ENCODE results near the gene GALNT5.

GALNT5 gene

DNA sequence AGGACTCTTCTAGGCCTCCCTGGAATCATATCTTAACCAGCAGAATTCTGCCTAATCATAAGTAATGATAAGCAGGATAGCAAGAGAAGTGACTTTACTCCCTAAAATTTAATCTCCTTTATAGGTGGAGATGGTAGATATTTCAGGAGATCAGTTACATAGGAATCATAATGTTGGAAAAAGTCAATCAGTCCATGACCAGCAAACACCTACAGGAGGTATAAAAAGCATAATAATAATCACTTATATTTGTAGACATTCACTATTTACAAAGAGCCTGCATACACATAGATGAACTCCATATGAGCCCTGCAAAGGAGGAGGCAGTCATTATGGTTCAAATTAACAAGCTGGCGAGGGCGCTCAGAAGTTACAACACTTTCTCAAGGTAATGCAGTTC, 2.5 kb downstream of the GALNT5 start:
- TF ChIP-seq, protein P1, sequence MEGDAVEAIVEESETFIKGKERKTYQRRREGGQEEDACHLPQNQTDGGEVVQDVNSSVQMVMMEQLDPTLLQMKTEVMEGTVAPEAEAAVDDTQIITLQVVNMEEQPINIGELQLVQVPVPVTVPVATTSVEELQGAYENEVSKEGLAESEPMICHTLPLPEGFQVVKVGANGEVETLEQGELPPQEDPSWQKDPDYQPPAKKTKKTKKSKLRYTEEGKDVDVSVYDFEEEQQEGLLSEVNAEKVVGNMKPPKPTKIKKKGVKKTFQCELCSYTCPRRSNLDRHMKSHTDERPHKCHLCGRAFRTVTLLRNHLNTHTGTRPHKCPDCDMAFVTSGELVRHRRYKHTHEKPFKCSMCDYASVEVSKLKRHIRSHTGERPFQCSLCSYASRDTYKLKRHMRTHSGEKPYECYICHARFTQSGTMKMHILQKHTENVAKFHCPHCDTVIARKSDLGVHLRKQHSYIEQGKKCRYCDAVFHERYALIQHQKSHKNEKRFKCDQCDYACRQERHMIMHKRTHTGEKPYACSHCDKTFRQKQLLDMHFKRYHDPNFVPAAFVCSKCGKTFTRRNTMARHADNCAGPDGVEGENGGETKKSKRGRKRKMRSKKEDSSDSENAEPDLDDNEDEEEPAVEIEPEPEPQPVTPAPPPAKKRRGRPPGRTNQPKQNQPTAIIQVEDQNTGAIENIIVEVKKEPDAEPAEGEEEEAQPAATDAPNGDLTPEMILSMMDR (IDR thresholded peaks at IDR 0.05; ENCODE audit: extremely low read depth, missing control alignments) = no peak
- DNase-seq (ENCODE audit: low spot score) = no peak

DNA sequence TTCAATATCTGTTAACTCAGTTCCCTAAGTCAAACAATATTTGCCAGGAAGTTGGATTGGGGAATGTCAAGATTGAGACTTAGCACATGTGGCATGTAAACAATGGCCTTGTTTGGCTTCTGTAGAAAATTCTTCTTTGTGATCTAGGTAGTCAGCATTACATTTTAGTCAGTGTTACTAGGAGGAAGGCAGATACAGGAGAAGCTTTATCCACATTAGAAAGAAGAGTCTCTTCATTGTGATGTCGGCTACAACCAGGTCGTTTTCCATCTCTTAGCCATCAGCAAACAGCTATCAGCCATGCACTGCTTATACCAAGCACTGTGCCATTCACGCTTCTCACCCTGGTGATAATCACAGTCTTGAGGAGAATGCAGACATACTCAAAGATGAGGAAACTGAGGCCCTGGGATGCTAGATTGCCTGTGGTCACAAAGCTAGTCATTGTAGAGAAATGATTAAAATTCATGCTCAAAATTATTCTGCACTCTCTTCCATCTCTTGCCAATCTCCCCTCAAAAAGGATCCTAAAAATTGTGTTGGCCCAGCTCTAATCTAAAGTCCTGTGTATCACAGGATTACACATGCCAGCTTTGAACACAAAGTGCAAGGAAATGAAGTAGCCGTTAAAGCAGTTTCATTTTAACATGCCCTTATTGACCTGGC, 3.2 kb downstream of the GALNT5 start:
- TF ChIP-seq, protein P1 (IDR thresholded peaks at IDR 0.05; ENCODE audit: extremely low read depth, missing control alignments) = no peak
- DNase-seq (ENCODE audit: low spot score) = no peak

DNA sequence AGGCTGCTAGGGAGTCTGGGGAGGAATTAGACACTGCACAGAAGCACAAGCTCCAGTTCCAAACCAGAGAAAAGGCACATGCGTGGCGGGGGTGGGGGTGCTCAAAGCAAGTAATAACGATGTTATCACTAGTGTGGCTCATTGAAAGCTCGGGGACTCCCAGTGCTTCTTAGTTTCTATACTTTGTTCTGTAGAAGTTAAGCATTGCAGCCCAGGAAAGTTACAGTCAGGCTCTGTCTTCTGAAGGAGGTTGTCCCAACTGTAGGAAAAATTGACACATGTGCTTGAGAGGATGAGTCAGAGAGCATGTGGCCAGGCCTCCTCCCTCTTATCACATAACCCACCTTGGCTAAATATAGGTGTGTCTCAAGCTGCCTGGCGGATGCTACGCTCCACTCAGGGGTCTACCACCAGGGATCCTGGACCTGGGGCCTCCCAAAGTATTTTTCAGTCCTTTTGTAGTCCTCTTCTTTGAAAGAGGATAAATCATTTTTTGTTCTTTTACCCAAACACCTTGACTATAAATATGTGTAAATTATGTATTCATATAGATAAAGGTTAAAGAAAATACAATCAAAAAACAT, 3.8 kb downstream of the GALNT5 start:
- DNase-seq (ENCODE audit: low spot score) = no peak
- TF ChIP-seq, protein P1 (IDR thresholded peaks at IDR 0.05; ENCODE audit: extremely low read depth, missing control alignments) = no peak

DNA sequence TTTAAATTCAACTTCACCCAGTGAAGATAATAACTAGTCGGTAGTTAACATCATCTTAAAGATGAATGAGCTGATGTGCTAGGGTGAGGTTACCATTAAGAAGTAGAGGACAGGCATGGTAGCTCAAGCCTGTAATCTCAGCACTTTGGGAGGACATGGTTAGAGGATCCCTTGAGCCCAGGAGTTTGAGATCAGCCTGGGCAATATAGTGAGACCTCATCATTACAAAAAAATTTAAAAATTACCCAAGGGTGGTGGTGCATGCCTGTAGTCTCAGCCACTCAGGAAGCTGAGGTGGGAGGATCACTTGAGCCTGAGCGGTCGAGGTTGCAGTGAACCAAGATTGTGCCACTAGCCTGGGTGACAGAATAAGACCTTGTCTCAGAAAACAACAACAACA, 4.7 kb downstream of the GALNT5 start:
- TF ChIP-seq, protein P1 (IDR thresholded peaks at IDR 0.05; ENCODE audit: extremely low read depth, missing control alignments) = no peak
- DNase-seq (ENCODE audit: low spot score) = no peak

DNA sequence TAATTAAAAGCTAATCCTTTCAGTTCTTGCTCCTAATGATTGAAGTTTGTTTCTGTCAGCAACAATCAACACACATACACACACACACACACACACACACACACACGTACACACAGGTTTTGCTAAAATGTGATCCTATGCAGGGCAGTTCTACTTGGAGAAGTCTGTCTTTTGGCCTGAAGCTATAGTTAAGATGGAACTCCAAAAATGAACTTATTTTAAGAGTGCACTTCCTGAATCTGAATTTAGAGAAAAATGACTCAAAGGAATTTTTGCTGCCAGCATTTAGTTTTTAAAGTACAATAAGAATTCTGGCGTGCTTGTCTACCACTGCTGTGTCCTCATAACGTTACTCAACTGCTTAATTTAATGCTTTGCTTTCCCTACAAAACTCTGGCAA, 6.6 kb downstream of the GALNT5 start:
- no peak for DNase-seq (ENCODE audit: low spot score)
- TF ChIP-seq, protein P1 (IDR thresholded peaks at IDR 0.05; ENCODE audit: extremely low read depth, missing control alignments) = no peak

DNA sequence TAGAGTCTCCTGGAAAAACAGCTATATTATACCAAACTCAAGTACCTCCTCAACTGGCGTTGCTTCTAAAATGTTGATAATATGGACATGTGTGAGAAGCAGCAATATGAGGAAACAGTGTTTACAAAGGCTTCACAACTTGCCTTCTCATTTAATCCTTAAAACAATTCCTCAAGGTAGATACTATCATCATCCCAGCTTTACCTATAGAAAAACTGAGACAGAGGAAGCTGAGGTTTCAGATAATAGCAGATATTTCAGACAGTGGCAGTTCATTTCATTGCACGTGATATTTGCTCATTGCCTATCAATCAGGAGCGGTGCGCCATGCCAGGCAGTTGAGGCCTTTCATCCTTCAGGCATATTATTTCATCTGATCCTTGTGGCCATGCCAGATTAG, 8.3 kb downstream of the GALNT5 start:
- DNase-seq (ENCODE audit: low spot score) = no peak
- TF ChIP-seq, protein P1 (IDR thresholded peaks at IDR 0.05; ENCODE audit: extremely low read depth, missing control alignments) = no peak

DNA sequence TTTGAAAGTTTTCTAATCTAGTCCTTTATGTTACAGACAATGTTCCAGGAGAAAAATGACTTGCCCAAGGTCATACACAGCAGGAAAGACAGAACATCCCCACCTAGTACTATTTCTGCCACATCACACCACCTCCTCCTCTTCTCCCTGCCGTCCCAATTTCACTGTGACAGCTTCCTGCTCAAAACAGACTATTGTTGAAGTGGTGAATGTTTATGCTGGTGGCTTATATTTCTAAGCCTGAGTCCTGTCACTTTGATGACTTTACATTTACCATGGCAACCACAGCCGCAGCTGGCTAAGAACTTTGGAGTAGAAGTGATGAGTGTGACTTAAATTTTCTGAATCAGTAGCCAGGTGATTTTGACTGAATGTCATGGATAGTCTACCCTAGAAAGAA, 10.0 kb downstream of the GALNT5 start:
- TF ChIP-seq, protein P1 (IDR thresholded peaks at IDR 0.05; ENCODE audit: extremely low read depth, missing control alignments) = no peak
- DNase-seq (ENCODE audit: low spot score) = no peak

Data from GM20000 (cell line).